H9 (cell line): Measurements from ENCODE around the gene TPRX1. TPM values are rescaled to one million over a fixed set of nuclear protein-coding genes. Genes with fewer than 3 reads are reported as not detected.
A peak's percentile ranks its signal among the peaks of the same experiment; 100 is the strongest.

Experiments
- DNase-seq: peaks from one replicate; pipeline ENCODE4 v3.0.0-alpha.2; 2017
- H2AFZ ChIP-seq: one replicate; pipeline ENCODE4 v1.6.1; 2013; ENCODE audit warnings: mild to moderate bottlenecking, low read length, control low read depth, moderate library complexity
- H2AK5ac ChIP-seq: 2 replicates; pipeline ENCODE4 v1.6.1; 2013; ENCODE audit warnings: low read length, control low read depth, mixed read lengths; ENCODE audit not compliant: insufficient read length
- H2BK120ac ChIP-seq: one replicate; pipeline ENCODE4 v1.6.1; 2013; ENCODE audit warnings: low read depth, mild to moderate bottlenecking, low read length, control low read depth, inconsistent platforms; ENCODE audit not compliant: poor library complexity, severe bottlenecking
- H2BK12ac ChIP-seq: 2 replicates; pipeline ENCODE4 v1.6.1; 2013; ENCODE audit warnings: low read length, control low read depth, mixed read lengths, low read depth; ENCODE audit not compliant: insufficient read length
- H2BK15ac ChIP-seq: 2 replicates; pipeline ENCODE4 v1.6.1; 2013; ENCODE audit warnings: low read depth, low read length, control low read depth
- H2BK20ac ChIP-seq: one replicate; pipeline ENCODE4 v1.6.1; 2013; ENCODE audit warnings: low read depth, mild to moderate bottlenecking, low read length, control low read depth, inconsistent platforms; ENCODE audit not compliant: poor library complexity, severe bottlenecking
- H2BK5ac ChIP-seq: 2 replicates; pipeline ENCODE4 v1.6.1; 2013; ENCODE audit warnings: low read length, control low read depth, mixed read lengths; ENCODE audit not compliant: insufficient read length
- H3K14ac ChIP-seq: 2 replicates; pipeline ENCODE4 v1.6.1; 2013; ENCODE audit warnings: low read length, control low read depth; ENCODE audit not compliant: insufficient read depth
- H3K18ac ChIP-seq: 2 replicates; pipeline ENCODE4 v1.6.1; 2013; ENCODE audit warnings: low read depth, mild to moderate bottlenecking, mixed read lengths, low read length, control low read depth; ENCODE audit not compliant: insufficient read length
- H3K23ac ChIP-seq: 2 replicates; pipeline ENCODE4 v1.6.1; 2013; ENCODE audit warnings: low read length, control low read depth, mixed read lengths, low read depth; ENCODE audit not compliant: insufficient read length
- H3K23me2 ChIP-seq: 2 replicates; pipeline ENCODE4 v1.6.1; 2013; ENCODE audit warnings: low read depth, mild to moderate bottlenecking, mixed read lengths, low read length, control low read depth; ENCODE audit not compliant: insufficient read length, poor library complexity, severe bottlenecking
- H3K27ac ChIP-seq: 2 replicates; pipeline ENCODE4 v1.5.1; 2013; ENCODE audit warnings: low read length, control low read depth, mixed read lengths, low read depth; ENCODE audit not compliant: insufficient read length
- H3K27me3 ChIP-seq: 2 replicates; pipeline ENCODE4 v1.6.1; 2013; ENCODE audit warnings: low read length, control low read depth, inconsistent platforms; ENCODE audit not compliant: insufficient read depth
- H3K4ac ChIP-seq: 2 replicates; pipeline ENCODE4 v1.6.1; 2013; ENCODE audit warnings: low read depth, mild to moderate bottlenecking, control low read depth, inconsistent platforms, low read length, moderate library complexity
- H3K4me1 ChIP-seq: 2 replicates; pipeline ENCODE4 v1.6.1; 2013; ENCODE audit warnings: low read length, control low read depth, inconsistent platforms; ENCODE audit not compliant: insufficient read depth
- H3K4me2 ChIP-seq: 2 replicates; pipeline ENCODE4 v1.6.1; 2013; ENCODE audit warnings: low read length, control low read depth, mixed read lengths; ENCODE audit not compliant: insufficient read length, insufficient read depth
- H3K56ac ChIP-seq: 2 replicates; pipeline ENCODE4 v1.6.1; 2013; ENCODE audit warnings: low read depth, mild to moderate bottlenecking, mixed read lengths, low read length, control low read depth; ENCODE audit not compliant: insufficient read length
- H3K79me1 ChIP-seq: 2 replicates; pipeline ENCODE4 v1.6.1; 2013; ENCODE audit warnings: low read depth, mild to moderate bottlenecking, moderate library complexity, low read length, control low read depth, inconsistent platforms; ENCODE audit not compliant: insufficient read depth, poor library complexity, severe bottlenecking
- H3K79me2 ChIP-seq: 2 replicates; pipeline ENCODE4 v1.6.1; 2013; ENCODE audit warnings: low read length, control low read depth, inconsistent platforms; ENCODE audit not compliant: insufficient read depth
- H3K9ac ChIP-seq: 2 replicates; pipeline ENCODE4 v1.6.1; 2013; ENCODE audit warnings: low read length, control low read depth, mixed read lengths; ENCODE audit not compliant: insufficient read length; ENCODE audit errors: extremely low read depth
- H3K9me3 ChIP-seq: one replicate; pipeline ENCODE4 v1.6.1; 2013; ENCODE audit warnings: low read depth, low read length, inconsistent platforms; ENCODE audit not compliant: control insufficient read depth
- H3T11ph ChIP-seq: one replicate; pipeline ENCODE4 v1.6.1; 2013; ENCODE audit warnings: mild to moderate bottlenecking, low read length, control low read depth, inconsistent platforms
- H4K20me1 ChIP-seq: one replicate; pipeline ENCODE4 v1.6.1; 2013; ENCODE audit not compliant: control insufficient read depth, insufficient read length, insufficient read depth
- H4K5ac ChIP-seq: 2 replicates; pipeline ENCODE4 v1.6.1; 2013; ENCODE audit warnings: low read depth, mild to moderate bottlenecking, mixed read lengths, low read length, control low read depth; ENCODE audit not compliant: insufficient read length
- H4K8ac ChIP-seq: replicated peaks from 2 replicates; pipeline ENCODE4 v1.6.1; 2013; ENCODE audit warnings: low read length, control low read depth, mixed read lengths, low read depth; ENCODE audit not compliant: insufficient read length
- H4K91ac ChIP-seq: 2 replicates; pipeline ENCODE4 v1.6.1; 2013; ENCODE audit warnings: low read depth, mild to moderate bottlenecking, moderate library complexity, mixed read lengths, low read length, control low read depth; ENCODE audit not compliant: insufficient read length
- H3K27ac Mint-ChIP-seq, 3 experiments: 2 replicates in 2 of 3; 3 replicates in 1 of 3; pipeline ENCODE4 v1.8.0; 2020 to 2021; ENCODE audit warnings: mixed read lengths in 3 of 3, mild to moderate bottlenecking in 1 of 3, moderate library complexity in 1 of 3
- H3K27me3 Mint-ChIP-seq: 2 replicates; pipeline ENCODE4 v1.8.0; 2021; ENCODE audit warnings: low read depth, mild to moderate bottlenecking, moderate library complexity, mixed read lengths
- H3K36me3 Mint-ChIP-seq, 3 experiments: 2 replicates in 2 of 3; 3 replicates in 1 of 3; pipeline ENCODE4 v1.8.0; 2020 to 2021; ENCODE audit warnings: low read depth in 3 of 3, mixed read lengths in 3 of 3; ENCODE audit not compliant: insufficient read depth in 1 of 3
- H3K4me1 Mint-ChIP-seq, 2 experiments: 2 replicates each; pipeline ENCODE4 v1.8.0; 2020; ENCODE audit warnings: mixed read lengths in 2 of 2
- H3K4me3 Mint-ChIP-seq, 2 experiments: 2 replicates in 1 of 2; 3 replicates in 1 of 2; pipeline ENCODE4 v1.8.0; 2020 to 2021; ENCODE audit warnings: mild to moderate bottlenecking in 2 of 2, mixed read lengths in 2 of 2, moderate library complexity in 1 of 2
- H3K9me3 Mint-ChIP-seq, 2 experiments: 2 replicates in 1 of 2; 3 replicates in 1 of 2; pipeline ENCODE4 v1.8.0; 2020; ENCODE audit warnings: mild to moderate bottlenecking in 2 of 2, mixed read lengths in 2 of 2, moderate library complexity in 1 of 2
- CTCF ChIP-seq: fragments of 200-600 bp; sonication (generic); conservative IDR thresholded peaks from 3 replicates; pipeline ENCODE4 v1.8.0; 2021; ENCODE audit warnings: antibody characterized with exemption, mild to moderate bottlenecking
- WGBS: extraction: QIAGEN DNeasy Blood & Tissue Kit; methylation state at CpG from one replicate; pipeline ENCODE4 v1.1.7; 2013; ENCODE audit warnings: missing lambda C conversion rate, low lambda C conversion rate, mixed read lengths; ENCODE audit not compliant: insufficient read length; ENCODE audit errors: extremely low coverage; 5-methylcytosine and 5-hydroxymethylcytosine counted together
- total RNA-seq: library from RNA; stranded (reverse); gene quantifications from 2 replicates; pipeline ENCODE4 v1.2.1, GENCODE V29; 2021

The TPRX1 gene
- total RNA-seq, 1 experiment from 2014 or later: not detected

- H3K27me3 ChIP-seq: no peaks in the 10 kb centered on the region
- peak overlapping the region; percentile 100 for H3K4me2 ChIP-seq
- no peak overlapping the region for H3K56ac ChIP-seq
- H3K79me2 ChIP-seq: peaks cover 8% of the 10 kb centered on the region; the same call in 1 of the 2 replicates
- no peak overlapping the region for H3K23ac ChIP-seq
- peak overlapping the region; percentile 90 for H3K9ac ChIP-seq
- no peaks in the 10 kb centered on the region for H3K9me3 ChIP-seq
- TF ChIP-seq CTCF: no peak
- no CpG with 5 or more reads among the region's 20 CpGs for WGBS
- H2BK5ac ChIP-seq: no peak overlapping the region
- H2BK20ac ChIP-seq: no peak overlapping the region
- no peaks in the 10 kb centered on the region for H3K27me3 Mint-ChIP-seq
- H4K5ac ChIP-seq: no peak overlapping the region
- no peaks in the 10 kb centered on the region for H3K9me3 Mint-ChIP-seq
- peak overlapping the region; percentile 72 for H3K18ac ChIP-seq
- H3K4me3 Mint-ChIP-seq: peak overlapping the region; percentile 92 to 97
- peaks cover 8% of the 10 kb centered on the region for H3K79me1 ChIP-seq
- no peak overlapping the region for H2AFZ ChIP-seq
- peak overlapping the region; percentile 100 for H3K14ac ChIP-seq
- no peak overlapping the region for H2BK15ac ChIP-seq
- H3T11ph ChIP-seq: no peak overlapping the region
- no peak for DNase-seq
- H3K27ac Mint-ChIP-seq: peak overlapping the region in 2 of 3 experiments; percentile 57 to 96; a peak in 3 of 7 replicates
- H4K91ac ChIP-seq: no peak overlapping the region
- peaks cover 8% of the 10 kb centered on the region for H3K23me2 ChIP-seq
- peaks cover 6% of the 10 kb centered on the region; the same call in 1 of the 2 replicates for H3K4me1 ChIP-seq
- H2BK120ac ChIP-seq: no peak overlapping the region
- H3K4me1 Mint-ChIP-seq: peaks cover 9 to 26% of the 10 kb centered on the region in 2 experiments
- no peak overlapping the region for H3K27ac ChIP-seq
- H2BK12ac ChIP-seq: no peak overlapping the region
- no peak overlapping the region for H4K8ac ChIP-seq
- H3K36me3 Mint-ChIP-seq: peaks cover 27 to 40% (median 39%) of the 10 kb centered on the region in 3 experiments; a peak in 6 of 7 replicates
- peaks cover 5% of the 10 kb centered on the region for H4K20me1 ChIP-seq
- H2AK5ac ChIP-seq: peak overlapping the region; percentile 27
- H3K4ac ChIP-seq: no peak overlapping the region
Observed at GRCh38 chr19:47778954-47779351, 25.4 kb downstream of the TPRX1 start.
